ENCODE data around the gene SEMA4G. TPM values are rescaled to one million over a fixed set of nuclear protein-coding genes. Genes with fewer than 3 reads are reported as not detected.

SEMA4G gene
- total RNA-seq, 2 experiments from 2014 or later, result 1.1 to 1.6 TPM

GRCh38 chr10:100993986-100994708, 24.8 kb downstream of the SEMA4G start:
- peak; percentile 50 for TF ChIP-seq CTCF (IDR thresholded peaks at IDR 0.05)
- Histone ChIP-seq H3K9me3 (ENCODE audit: control insufficient read depth in 1 of 2, insufficient read depth in 1 of 2, low read length in 2 of 2) (no peaks in the 10 kb centered on the region), H3K4me3 (ENCODE audit: low read length) (no peak overlapping the region), H3K27me3 (ENCODE audit: control insufficient read depth in 1 of 2, insufficient read depth in 2 of 2, low read length in 2 of 2) (no peaks in the 10 kb centered on the region), H3K27ac (ENCODE audit: low read depth in 1 of 2, low read length in 2 of 2) (no peak overlapping the region), H3K4me1 (ENCODE audit: insufficient read depth, low read length) (peaks cover 37% of the 10 kb centered on the region), H3K36me3 (ENCODE audit: insufficient read depth, low read length) (peaks cover 36% of the 10 kb centered on the region)
- DNase-seq, result no peak
- Mint-ChIP-seq H3K4me3 (peak overlapping the region; percentile 82), H3K9me3 (no peaks in the 10 kb centered on the region), H3K27ac (peak overlapping the region; percentile 13), H3K27me3 (no peaks in the 10 kb centered on the region), H3K36me3 (ENCODE audit: low read depth) (peaks cover 43% of the 10 kb centered on the region), H3K4me1 (ENCODE audit: low read depth) (peaks cover 27% of the 10 kb centered on the region)
- ChIA-PET CTCF (interaction anchor here (1.5 to 2.0 kb wide), 2 partner anchors 20 to 56 kb away, joined by 3 to 7 read pairs; no protein-coding TSS in a partner anchor), POLR2A (no interaction called here)
- intact Hi-C loops (cut with DNase I, micrococcal nuclease), result loop anchor here in 1 of 2 experiments (1.0 kb wide), 1 partner anchor 20 kb away; no protein-coding TSS in a partner anchor
- ATAC-seq (ENCODE audit: poor library complexity), result no peak

- no peak for TF ChIP-seq CTCF (IDR thresholded peaks at IDR 0.05)
- Mint-ChIP-seq H3K9me3 (no peaks in the 10 kb centered on the region), H3K4me3 (peak overlapping the region; percentile 89), H3K27me3 (no peaks in the 10 kb centered on the region), H3K27ac (peak overlapping the region; percentile 81), H3K4me1 (ENCODE audit: low read depth) (peaks cover 26% of the 10 kb centered on the region), H3K36me3 (ENCODE audit: low read depth) (peaks cover 38% of the 10 kb centered on the region)
- H3K9me3 ChIP-seq (ENCODE audit: control insufficient read depth in 1 of 2, insufficient read depth in 1 of 2, low read length in 2 of 2), result no peaks in the 10 kb centered on the region
- ATAC-seq (ENCODE audit: poor library complexity), result no peak
- ChIA-PET POLR2A (no interaction called here), CTCF (interaction anchor here (1.5 to 2.0 kb wide), 2 partner anchors 19 to 55 kb away, joined by 3 to 7 read pairs; no protein-coding TSS in a partner anchor)
- no peak for DNase-seq
- no peaks in the 10 kb centered on the region for H3K27me3 ChIP-seq (ENCODE audit: control insufficient read depth in 1 of 2, insufficient read depth in 2 of 2, low read length in 2 of 2)
- H3K36me3 ChIP-seq (ENCODE audit: insufficient read depth, low read length), result peaks cover 28% of the 10 kb centered on the region
- no peak overlapping the region for H3K27ac ChIP-seq (ENCODE audit: low read depth in 1 of 2, low read length in 2 of 2)
- intact Hi-C loops (cut with DNase I, micrococcal nuclease), result no loop called here
- H3K4me3 ChIP-seq (ENCODE audit: low read length), result no peak overlapping the region
- H3K4me1 ChIP-seq (ENCODE audit: insufficient read depth, low read length), result peaks cover 32% of the 10 kb centered on the region
Observed at GRCh38 chr10:100995181-100995580, 25.9 kb downstream of the SEMA4G start.

GRCh38 chr10:100996678-100997359, 27.5 kb downstream of the SEMA4G start:
- ATAC-seq (ENCODE audit: poor library complexity), result peak; percentile 25
- H3K4me3 Mint-ChIP-seq, result peak overlapping the region; percentile 90
- peaks cover 29% of the 10 kb centered on the region for H3K36me3 Mint-ChIP-seq (ENCODE audit: low read depth)
- intact Hi-C loops (cut with DNase I, micrococcal nuclease), result no loop called here
- peaks cover 25% of the 10 kb centered on the region for H3K4me1 Mint-ChIP-seq (ENCODE audit: low read depth)
- no peaks in the 10 kb centered on the region for H3K9me3 Mint-ChIP-seq
- TF ChIP-seq CTCF (IDR thresholded peaks at IDR 0.05), result no peak
- POLR2A ChIA-PET, result interaction anchor here (0.8 to 5.1 kb wide), 5 partner anchors 10 to 64 kb away, joined by 3 to 44 read pairs (median 10); partner anchors contain the start of genes MRPL43, PDZD7, SFXN3 and TWNK
- H3K27ac Mint-ChIP-seq, result peak overlapping the region; percentile 81
- Histone ChIP-seq H3K27me3 (ENCODE audit: control insufficient read depth in 1 of 2, insufficient read depth in 2 of 2, low read length in 2 of 2) (no peaks in the 10 kb centered on the region), H3K4me3 (ENCODE audit: low read length) (peak overlapping the region; percentile 97), H3K27ac (ENCODE audit: low read depth in 1 of 2, low read length in 2 of 2) (peak overlapping the region; percentile 82 to 90), H3K4me1 (ENCODE audit: insufficient read depth, low read length) (peaks cover 41% of the 10 kb centered on the region), H3K9me3 (ENCODE audit: control insufficient read depth in 1 of 2, insufficient read depth in 1 of 2, low read length in 2 of 2) (no peaks in the 10 kb centered on the region), H3K36me3 (ENCODE audit: insufficient read depth, low read length) (peaks cover 14% of the 10 kb centered on the region)
- peak in 10 of 14 experiments; percentile 15 to 67 (median 40) for DNase-seq
- H3K27me3 Mint-ChIP-seq, result no peaks in the 10 kb centered on the region
- CTCF ChIA-PET, result interaction anchor here (0.7 to 3.6 kb wide), 7 partner anchors 8 to 146 kb away, joined by 3 to 20 read pairs (median 4); no protein-coding TSS in a partner anchor

All from CD4-positive, alpha-beta T cell (primary cell).